H1 (cell line): ENCODE measurements around the gene CACNA2D4. TPM values are rescaled to one million over a fixed set of nuclear protein-coding genes. Genes with fewer than 3 reads are reported as not detected.

ENCODE experiments used
- CTCF ChIA-PET: fragments of 300-600 bp; sonication (Branson Sonifier 250); formaldehyde crosslinking; loops from one replicate; lab custom pipeline; 2021; ENCODE audit not compliant: partially characterized antibody; lab: Charles Lee
- POLR2A ChIA-PET: fragments of 300-600 bp; sonication (Branson Sonifier 250); formaldehyde crosslinking; loops from one replicate; lab custom pipeline; 2021; ENCODE audit warnings: inconsistent platforms; ENCODE audit not compliant: partially characterized antibody; lab: Charles Lee
- DNase-seq, 2 experiments: peaks; one replicate each; pipeline versions ENCODE4 v3.0.0 to v3.0.0-alpha.2; 2010 to 2022; ENCODE audit warnings: low spot score in 2 of 2, low read depth in 1 of 2, mixed read lengths in 1 of 2
- FAIRE-seq: peaks from 2 replicates; lab custom pipeline; 2011; peaks lifted over from hg19 to GRCh38; lab: Jason Lieb, UNC
- H2AFZ ChIP-seq: 2 replicates; pipeline ENCODE4 v1.8.1; 2012; ENCODE audit warnings: low read length, inconsistent platforms
- H2AK5ac ChIP-seq: 2 replicates; pipeline ENCODE4 v1.6.1; 2013; ENCODE audit warnings: low read depth, low read length
- H2BK120ac ChIP-seq: replicated peaks from 2 replicates; pipeline ENCODE3; 2013; ENCODE audit warnings: low read depth, low read length, inconsistent platforms
- H2BK12ac ChIP-seq: 2 replicates; pipeline ENCODE4 v1.6.1; 2013; ENCODE audit warnings: low read depth, low read length
- H2BK15ac ChIP-seq: 2 replicates; pipeline ENCODE4 v1.6.1; 2013; ENCODE audit warnings: low read length
- H2BK20ac ChIP-seq: 2 replicates; pipeline ENCODE4 v1.6.1; 2013; ENCODE audit warnings: low read length
- H2BK5ac ChIP-seq: 2 replicates; pipeline ENCODE4 v1.6.1; 2013; ENCODE audit warnings: low read depth, low read length
- H3K14ac ChIP-seq: 2 replicates; pipeline ENCODE4 v1.6.1; 2013; ENCODE audit warnings: inconsistent platforms; ENCODE audit not compliant: insufficient read length
- H3K18ac ChIP-seq: 2 replicates; pipeline ENCODE4 v1.6.1; 2013; ENCODE audit warnings: low read length; ENCODE audit errors: extremely low read depth
- H3K23ac ChIP-seq: 2 replicates; pipeline ENCODE4 v1.6.1; 2013; ENCODE audit warnings: inconsistent platforms; ENCODE audit not compliant: insufficient read length
- H3K23me2 ChIP-seq: 2 replicates; pipeline ENCODE4 v1.6.1; 2013; ENCODE audit warnings: low read depth, low read length
- H3K27ac ChIP-seq: 2 replicates; pipeline ENCODE4 v1.6.1; 2011; ENCODE audit warnings: low read depth, low read length, inconsistent platforms
- H3K27me3 ChIP-seq, 4 experiments: replicated peaks in 1 of 4; 1 replicate in 1 of 4; 2 replicates in 3 of 4; pipeline versions ENCODE4 v1.6.1 to v1.8.1; 2011 to 2013; ENCODE audit warnings: low read length in 3 of 4, mild to moderate bottlenecking in 3 of 4, inconsistent platforms in 2 of 4, mixed read lengths in 2 of 4, moderate library complexity in 1 of 4; ENCODE audit not compliant: control insufficient read depth in 3 of 4, insufficient read depth in 3 of 4; ENCODE audit errors: extremely low read depth in 1 of 4
- H3K36me3 ChIP-seq, 4 experiments: 2 replicates each; pipeline versions ENCODE4 v1.6.1 to v1.8.1; 2011 to 2013; ENCODE audit warnings: mild to moderate bottlenecking in 4 of 4, low read length in 3 of 4, moderate library complexity in 2 of 4, control low read depth in 1 of 4, inconsistent platforms in 1 of 4; ENCODE audit not compliant: insufficient read depth in 4 of 4, control insufficient read depth in 2 of 4
- H3K4ac ChIP-seq: replicated peaks from 2 replicates; pipeline ENCODE3; 2013; ENCODE audit warnings: low read length, low read depth, mixed read lengths, inconsistent platforms; ENCODE audit not compliant: insufficient read length
- H3K4me1 ChIP-seq, 4 experiments: replicated peaks in 1 of 4; 1 replicate in 1 of 4; 2 replicates in 3 of 4; pipeline versions ENCODE4 v1.6.1 to v1.8.1; 2011 to 2013; ENCODE audit warnings: low read length in 3 of 4, inconsistent platforms in 2 of 4, mixed read lengths in 1 of 4; ENCODE audit not compliant: insufficient read depth in 4 of 4, control insufficient read depth in 3 of 4
- H3K4me2 ChIP-seq, 2 experiments: 2 replicates each; pipeline versions ENCODE4 v1.6.1 to v1.8.1; 2011 to 2013; ENCODE audit warnings: low read depth in 2 of 2, low read length in 2 of 2, control low read depth in 1 of 2, inconsistent platforms in 1 of 2, mild to moderate bottlenecking in 1 of 2; ENCODE audit not compliant: insufficient read depth in 1 of 2
- H3K4me3 ChIP-seq, 4 experiments: fragments of 200-600, 300-600 bp in 1 of 4; sonication (generic), shearing (Covaris generic), sonication (Bioruptor Twin) in 1 of 4; 2 replicates each; pipeline versions ENCODE4 v1.5.1 to v1.8.1; 2011 to 2016; ENCODE audit warnings: low read length in 4 of 4, low read depth in 3 of 4, control low read depth in 2 of 4, inconsistent platforms in 2 of 4, mild to moderate bottlenecking in 2 of 4, mixed read lengths in 1 of 4, moderate library complexity in 1 of 4; ENCODE audit not compliant: insufficient read depth in 2 of 4; ENCODE audit errors: extremely low read depth in 1 of 4
- H3K56ac ChIP-seq: replicated peaks from 2 replicates; pipeline ENCODE3; 2013; ENCODE audit warnings: low read depth, mild to moderate bottlenecking, mixed read lengths, low read length, inconsistent platforms; ENCODE audit not compliant: insufficient read length
- H3K79me1 ChIP-seq: 2 replicates; pipeline ENCODE4 v1.6.1; 2013; ENCODE audit warnings: low read depth, low read length, control low read depth
- H3K79me2 ChIP-seq, 2 experiments: 2 replicates each; pipeline versions ENCODE4 v1.6.1 to v1.8.1; 2012 to 2013; ENCODE audit warnings: low read length in 2 of 2, mild to moderate bottlenecking in 2 of 2, inconsistent platforms in 1 of 2; ENCODE audit not compliant: insufficient read depth in 2 of 2, control insufficient read depth in 1 of 2
- H3K9ac ChIP-seq, 4 experiments: replicated peaks in 1 of 4; 1 replicate in 1 of 4; 2 replicates in 3 of 4; pipeline versions ENCODE4 v1.6.1 to v1.8.1; 2011 to 2013; ENCODE audit warnings: low read depth in 3 of 4, low read length in 3 of 4, control low read depth in 2 of 4, mild to moderate bottlenecking in 2 of 4, moderate library complexity in 2 of 4, inconsistent platforms in 1 of 4; ENCODE audit errors: extremely low read depth in 1 of 4
- H3K9me3 ChIP-seq, 2 experiments: 2 replicates each; pipeline versions ENCODE4 v1.6.1 to v1.8.1; 2012 to 2013; ENCODE audit warnings: mild to moderate bottlenecking in 2 of 2, moderate library complexity in 2 of 2, control low read depth in 1 of 2, inconsistent platforms in 1 of 2, low read depth in 1 of 2, low read length in 1 of 2, mixed read lengths in 1 of 2; ENCODE audit not compliant: insufficient read depth in 2 of 2
- H4K20me1 ChIP-seq, 2 experiments: replicated peaks in 1 of 2; 2 replicates each; pipeline versions ENCODE3 to v1.8.1; 2011 to 2013; ENCODE audit warnings: inconsistent platforms in 2 of 2, low read length in 2 of 2, mild to moderate bottlenecking in 1 of 2; ENCODE audit not compliant: insufficient read depth in 2 of 2, control insufficient read depth in 1 of 2
- H4K5ac ChIP-seq: 2 replicates; pipeline ENCODE4 v1.6.1; 2013; ENCODE audit warnings: low read length, low read depth, mixed read lengths, inconsistent platforms; ENCODE audit not compliant: insufficient read length
- H4K8ac ChIP-seq: 2 replicates; pipeline ENCODE4 v1.8.0; 2013; ENCODE audit warnings: mild to moderate bottlenecking, moderate library complexity, low read length, inconsistent platforms; ENCODE audit not compliant: insufficient read depth; ENCODE audit errors: extremely low read depth
- H4K91ac ChIP-seq: replicated peaks from 2 replicates; pipeline ENCODE3; 2013; ENCODE audit warnings: low read length, mixed read lengths, inconsistent platforms; ENCODE audit not compliant: insufficient read length
- BCL11A ChIP-seq, 2 experiments: IDR thresholded peaks; one replicate each; pipeline ENCODE4 v1.6.1; 2011; ENCODE audit warnings: low read depth in 2 of 2, low read length in 2 of 2, mild to moderate bottlenecking in 2 of 2
- POLR2AphosphoS5 ChIP-seq: IDR thresholded peaks from 2 replicates; pipeline ENCODE4 v1.6.1; 2011; ENCODE audit warnings: low read depth, low read length
- RAD21 ChIP-seq, 2 experiments: IDR thresholded peaks in 1 of 2; conservative IDR thresholded peaks in 1 of 2; 2 replicates each; pipeline ENCODE4 v1.6.1; 2011; ENCODE audit warnings: low read depth in 2 of 2, low read length in 2 of 2, improper control_type of control experiment in 1 of 2, inconsistent platforms in 1 of 2, mild to moderate bottlenecking in 1 of 2, moderate library complexity in 1 of 2
- SP1 ChIP-seq: IDR thresholded peaks from 2 replicates; pipeline ENCODE4 v1.6.1; 2011; ENCODE audit warnings: low read depth, low read length
- SP4 ChIP-seq: IDR thresholded peaks from 2 replicates; pipeline ENCODE4 v1.6.1; 2012; ENCODE audit warnings: low read length, inconsistent platforms
- TAF7 ChIP-seq: optimal IDR thresholded peaks from 2 replicates; pipeline ENCODE3; 2011; ENCODE audit warnings: low read depth, mild to moderate bottlenecking, inconsistent platforms, low read length, moderate library complexity, borderline replicate concordance
- TBP ChIP-seq: IDR thresholded peaks from 2 replicates; pipeline ENCODE4 v1.6.1; 2011; ENCODE audit warnings: low read depth, low read length, improper control_type of control experiment
- ZNF274 ChIP-seq: IDR thresholded peaks from 2 replicates; pipeline ENCODE4 v1.7.0; 2012; ENCODE audit warnings: low read length, borderline replicate concordance; ENCODE audit errors: extremely low read depth
- WGBS, 2 experiments: shearing (Covaris generic) in 1 of 2; methylation state at CpG; one replicate each; pipeline versions ENCODE4 v1.1.6 to v1.1.7; 2013 to 2015; ENCODE audit warnings: low lambda C conversion rate in 2 of 2, mixed read lengths in 2 of 2, inconsistent platforms in 1 of 2, low coverage in 1 of 2, missing lambda C conversion rate in 1 of 2; ENCODE audit not compliant: insufficient replicate concordance in 2 of 2, insufficient coverage in 1 of 2, insufficient read length in 1 of 2; ENCODE audit errors: extremely low coverage in 1 of 2, missing lambda C conversion rate in 1 of 2; 5-methylcytosine and 5-hydroxymethylcytosine counted together
- polyA plus RNA-seq, 7 experiments: library from polyadenylated mRNA; depleted of rRNA in 3 of 7; stranded (reverse) in 5 of 7; unstranded in 2 of 7; fragments of >200 nt in 5 of 7; fragments of 200-250 nt in 2 of 7; gene quantifications; 1 replicate in 5 of 7; 2 replicates in 1 of 7; 4 replicates in 1 of 7; pipeline versions ENCODE4 v1.2.1 to v1.2.3, GENCODE V29; 2011 to 2013; ENCODE audit warnings: missing spikeins in 2 of 7, mixed read lengths in 2 of 7
- total RNA-seq: library from RNA; stranded (reverse); fragmentation: NEBNext Ultra II Directional; extraction: Animal tissue kit (Norgen Biotek cat#: 25700); gene quantifications from 2 replicates; pipeline ENCODE4 v1.2.1, GENCODE V29; 2021
- TF ChIP-seq, protein P1 (sequence below): IDR thresholded peaks from 2 replicates; pipeline ENCODE4 v1.6.1; 2012; ENCODE audit warnings: low read length, inconsistent platforms

Gene CACNA2D4
- total and polyA plus RNA-seq, 2 of the 8 experiments (the other 6 are each of a cell fraction or from before 2014, with no cell fraction given): 0.44 to 0.88 TPM

DNA sequence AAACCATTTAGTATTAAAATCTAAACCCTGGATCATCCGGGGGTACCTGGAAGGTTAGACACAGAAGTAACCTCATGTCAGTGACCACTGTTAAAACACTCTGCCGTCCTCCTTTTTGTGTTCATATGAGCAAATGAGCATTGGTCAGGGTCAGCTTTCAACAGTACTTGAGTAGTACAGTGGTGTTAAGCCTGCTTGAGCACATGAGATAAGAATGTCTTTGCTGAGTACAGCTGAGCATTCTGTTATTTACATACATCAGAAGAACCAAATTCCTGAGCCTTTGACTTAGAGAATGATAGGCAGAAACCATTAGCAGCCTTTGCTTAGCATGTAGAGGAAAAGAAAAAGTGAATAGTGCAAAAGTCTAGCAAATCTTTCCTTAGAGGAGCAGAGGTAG, 136.7 kb downstream of the CACNA2D4 start:
- Histone ChIP-seq H3K36me3 (peaks cover 0 to 12% (median 5%) of the 10 kb centered on the region in 4 experiments; a peak in 4 of 8 replicates), H2AFZ (no peak overlapping the region), H3K4me1 (no peaks in the 10 kb centered on the region), H2BK20ac (no peak overlapping the region), H3K4me3 (no peak overlapping the region), H4K20me1 (peaks cover 2 to 3% of the 10 kb centered on the region in 2 experiments), H3K18ac (no peak overlapping the region), H2AK5ac (no peak overlapping the region), H3K9me3 (no peaks in the 10 kb centered on the region), H3K23ac (no peak overlapping the region), H2BK15ac (no peak overlapping the region), H2BK120ac (no peak overlapping the region), H2BK12ac (no peak overlapping the region), H3K79me2 (0 out of 4 replicates have a peak, but pooled peaks cover 0 to under 1% of the 10 kb centered on the region in 2 experiments), H3K14ac (no peak overlapping the region), H3K23me2 (no peaks in the 10 kb centered on the region), H3K56ac (no peak overlapping the region), H4K8ac (no peak overlapping the region), H3K27ac (0 out of 2 replicates have a peak overlapping the region, but pooled peaks have one; percentile 10), H3K4me2 (no peak overlapping the region), H2BK5ac (no peak overlapping the region), H4K5ac (no peak overlapping the region), H3K9ac (no peak overlapping the region), H3K27me3 (no peaks in the 10 kb centered on the region), H3K4ac (no peak overlapping the region), H4K91ac (no peak overlapping the region), H3K79me1 (no peaks in the 10 kb centered on the region; the same call in 1 of the 2 replicates)
- no peak for TF ChIP-seq POLR2AphosphoS5
- no peak for TF ChIP-seq BCL11A (IDR thresholded peaks at IDR 0.05; ENCODE audit: low read depth in 2 of 2, low read length in 2 of 2)
- TF ChIP-seq SP1: no peak
- TF ChIP-seq TBP: no peak
- no peak for TF ChIP-seq TAF7
- no peak for TF ChIP-seq SP4
- no peak for TF ChIP-seq RAD21 (IDR thresholded peaks at IDR 0.05 in 1 of 2, conservative IDR thresholded peaks at IDR 0.05 in 1 of 2; ENCODE audit: low read depth in 2 of 2, low read length in 2 of 2)
- TF ChIP-seq, protein P1, sequence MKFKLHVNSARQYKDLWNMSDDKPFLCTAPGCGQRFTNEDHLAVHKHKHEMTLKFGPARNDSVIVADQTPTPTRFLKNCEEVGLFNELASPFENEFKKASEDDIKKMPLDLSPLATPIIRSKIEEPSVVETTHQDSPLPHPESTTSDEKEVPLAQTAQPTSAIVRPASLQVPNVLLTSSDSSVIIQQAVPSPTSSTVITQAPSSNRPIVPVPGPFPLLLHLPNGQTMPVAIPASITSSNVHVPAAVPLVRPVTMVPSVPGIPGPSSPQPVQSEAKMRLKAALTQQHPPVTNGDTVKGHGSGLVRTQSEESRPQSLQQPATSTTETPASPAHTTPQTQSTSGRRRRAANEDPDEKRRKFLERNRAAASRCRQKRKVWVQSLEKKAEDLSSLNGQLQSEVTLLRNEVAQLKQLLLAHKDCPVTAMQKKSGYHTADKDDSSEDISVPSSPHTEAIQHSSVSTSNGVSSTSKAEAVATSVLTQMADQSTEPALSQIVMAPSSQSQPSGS: no peak
- TF ChIP-seq ZNF274: no peak
- ChIA-PET CTCF (interaction anchor here (0.8 to 12.4 kb wide), 5 partner anchors 9 to 130 kb away, joined by 3 to 265 read pairs (median 9); no protein-coding TSS in a partner anchor), POLR2A (interaction anchor here (1.1 kb wide), 1 partner anchor 111 kb away, joined by 3 read pairs; no protein-coding TSS in a partner anchor)
- FAIRE-seq (no peak), DNase-seq (no peak)
- 61% methylated on average over 2 of the region's 2 CpGs; no CpG with 5 or more reads in 1 of the 2 experiments for WGBS, 2 experiments
